ENCODE measurements around the gene SLC10A4.

Gene SLC10A4

DNA sequence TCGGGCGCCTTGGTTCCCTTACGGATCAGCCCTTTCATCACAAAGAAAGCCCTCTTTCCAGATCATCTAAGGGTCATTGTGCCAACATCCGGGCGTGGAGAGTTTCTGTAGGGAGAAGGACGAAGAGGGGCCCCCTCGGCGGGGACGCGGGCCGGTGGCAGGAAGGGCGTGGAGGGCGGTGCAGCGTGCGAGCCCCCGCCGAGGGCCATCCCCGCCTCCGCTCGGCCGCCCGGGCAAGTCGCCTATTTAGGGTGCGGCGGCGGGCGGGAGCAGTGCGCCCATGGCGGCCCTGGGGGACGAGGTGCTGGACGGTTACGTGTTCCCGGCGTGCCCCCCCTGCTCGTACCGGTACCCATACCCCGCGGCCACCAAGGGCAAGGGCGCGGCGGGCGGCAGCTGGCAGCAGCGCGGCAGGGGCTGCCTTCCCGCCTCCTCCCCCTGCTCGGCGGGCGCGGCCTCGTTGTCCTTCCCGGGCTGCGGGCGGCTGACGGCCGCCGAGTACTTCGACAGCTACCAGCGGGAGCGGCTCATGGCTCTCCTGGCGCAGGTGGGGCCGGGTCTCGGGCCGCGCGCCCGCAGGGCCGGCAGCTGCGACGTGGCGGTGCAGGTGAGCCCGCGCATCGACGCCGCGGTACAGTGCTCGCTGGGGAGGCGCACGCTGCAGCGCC is 7.0 kb downstream of the SLC10A4 start, which contains the start of gene ZAR1:
Gene ZAR1 (plus strand): TSS at position 241 of the 668 bp plus-strand sequence. CDS start 40 bp downstream, at position 281.
- DNase-seq (ENCODE audit: low read depth) = no peak

- no peak for DNase-seq (ENCODE audit: low read depth)
These were observed 7.8 kb downstream of the SLC10A4 start for GRCh38 chr4:48490680-48491513.

DNA sequence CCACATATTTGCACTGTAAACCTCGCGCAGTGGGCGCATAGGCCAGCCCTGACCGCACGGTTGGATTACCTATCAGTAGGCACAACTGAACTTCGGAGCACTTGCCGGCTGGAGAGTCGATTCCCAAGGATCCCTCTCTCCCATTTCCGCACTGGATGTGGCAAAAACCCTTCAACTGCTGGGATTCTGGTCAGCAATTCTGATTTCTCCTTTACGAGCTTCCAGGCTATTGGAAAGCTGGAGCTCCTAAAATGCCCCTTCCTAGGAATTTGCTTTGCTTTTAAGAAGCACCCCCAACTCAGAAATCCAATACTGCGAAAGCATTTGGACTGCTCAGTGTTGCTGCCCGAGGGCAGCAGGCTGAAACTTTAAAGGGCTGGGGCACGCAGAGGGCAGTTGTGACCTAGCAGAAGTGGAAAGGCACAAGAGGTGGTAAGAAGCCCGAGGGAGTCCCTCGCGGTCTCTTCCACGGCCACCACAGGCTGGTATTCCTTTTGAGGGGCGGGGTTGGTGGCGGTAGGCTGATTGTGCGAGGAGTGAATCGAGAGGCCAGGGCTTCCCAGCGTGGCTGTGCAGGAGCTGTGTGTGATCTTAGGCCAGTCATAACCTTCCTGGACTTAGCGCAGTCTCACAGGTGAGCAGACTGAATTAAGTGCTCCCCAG is 8.5 kb downstream of the SLC10A4 start:
- DNase-seq (ENCODE audit: low read depth) = no peak

DNA sequence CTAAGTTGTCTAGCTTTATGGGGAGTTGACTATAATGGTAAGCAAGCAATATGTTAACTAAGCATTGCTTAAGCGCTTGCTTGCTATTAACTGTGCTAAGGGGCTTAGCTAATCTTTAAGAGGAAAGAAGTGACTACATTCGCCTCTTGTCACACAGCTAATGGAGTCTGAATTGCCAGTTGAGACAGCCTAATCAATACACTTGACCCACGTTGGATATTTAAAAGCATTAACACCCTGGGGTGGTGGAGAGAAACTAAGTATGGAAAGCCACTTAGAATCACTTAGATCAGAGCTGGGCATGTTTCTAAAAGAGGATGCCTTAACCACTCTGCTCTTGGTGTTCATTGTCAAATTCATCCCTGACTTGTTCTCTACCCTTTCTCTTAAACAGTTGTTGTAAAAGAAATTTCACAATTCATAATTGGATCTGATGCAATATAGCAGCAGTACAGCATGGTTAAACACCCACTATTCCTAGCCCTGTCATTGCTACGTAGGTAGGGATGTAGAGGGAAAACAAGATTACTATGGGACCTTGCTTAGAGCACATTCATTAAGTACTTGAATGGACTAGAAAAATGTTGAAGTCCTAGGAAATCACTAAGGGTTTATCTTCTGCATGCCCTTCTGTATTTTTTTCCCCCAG is 10.4 kb downstream of the SLC10A4 start:
- DNase-seq (ENCODE audit: low read depth) = no peak

DNA sequence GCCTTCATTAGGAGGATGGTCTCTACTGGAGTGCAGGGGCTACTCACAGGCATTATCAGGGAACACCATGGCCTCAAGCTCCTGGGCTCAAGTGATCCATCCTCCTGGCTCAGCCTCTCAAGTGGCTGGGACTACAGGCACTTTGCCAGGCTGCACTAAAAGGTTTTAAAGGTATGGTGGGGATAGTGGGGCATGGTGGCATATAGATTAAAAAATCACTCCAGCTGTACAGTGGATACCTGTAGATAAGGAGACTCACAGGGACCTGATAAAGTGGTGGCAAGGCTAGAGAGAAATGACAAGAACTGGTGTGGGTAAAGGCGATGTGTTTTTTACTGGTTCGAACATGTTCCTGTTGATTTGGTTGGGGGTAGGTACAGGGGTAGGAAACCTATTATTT is 12.8 kb downstream of the SLC10A4 start:
- no peak for DNase-seq (ENCODE audit: low read depth)

- DNase-seq (ENCODE audit: low read depth) = no peak
These were observed 15.8 kb downstream of the SLC10A4 start for GRCh38 chr4:48498895-48499294.

GRCh38 chr4:48499551-48500066 is 16.5 kb downstream of the SLC10A4 start:
- no peak for DNase-seq (ENCODE audit: low read depth)

DNA sequence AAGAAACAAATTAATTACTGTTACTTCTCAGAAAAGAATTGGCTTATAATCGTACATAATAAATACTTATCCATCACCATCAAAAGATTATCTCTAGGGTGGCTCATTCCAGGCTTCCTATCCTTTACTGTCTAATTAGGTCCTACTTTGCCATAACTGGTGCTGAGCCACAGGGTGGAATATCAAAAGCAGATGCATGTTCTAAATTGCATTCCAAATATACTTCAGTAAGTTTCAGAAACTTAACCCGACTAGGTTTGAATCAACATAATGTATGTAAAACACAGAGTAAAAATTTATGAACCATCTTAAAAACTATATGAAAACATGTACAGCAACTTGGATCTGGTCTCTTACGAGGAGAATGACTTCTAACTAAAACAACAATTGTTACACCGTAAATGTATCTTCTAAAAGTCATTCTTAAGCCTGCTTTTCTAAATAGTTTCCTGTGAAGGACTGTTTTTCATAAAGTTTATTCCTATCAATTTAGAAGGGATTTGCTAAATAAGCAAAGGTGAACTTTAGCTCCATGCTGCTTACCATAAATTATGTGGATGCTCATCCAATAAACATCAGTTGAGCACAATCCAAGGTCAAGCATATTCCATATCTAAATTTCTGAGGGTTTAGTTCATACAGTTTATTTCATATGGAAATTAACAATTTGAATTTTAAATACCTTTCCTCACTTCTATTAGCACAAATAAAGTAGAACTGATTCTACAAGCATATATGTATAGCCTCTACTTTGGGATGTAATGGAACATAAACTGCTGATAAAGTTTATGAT is 20.3 kb downstream of the SLC10A4 start:
- DNase-seq (ENCODE audit: low read depth) = no peak

DNA sequence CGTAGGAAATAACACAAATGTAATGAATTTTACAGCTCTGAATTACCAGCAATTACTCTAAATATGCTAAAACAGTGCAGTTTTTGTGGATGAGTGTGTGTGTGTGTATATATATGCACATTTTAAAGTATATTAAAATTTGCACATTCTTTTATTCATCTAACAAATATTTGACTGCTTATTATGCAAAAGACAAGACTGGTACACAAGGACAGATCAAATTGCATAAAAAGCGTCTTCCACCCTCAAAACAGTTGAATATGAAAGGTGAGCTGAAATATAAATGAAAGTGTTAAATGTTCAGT is 20.8 kb downstream of the SLC10A4 start:
- no peak for DNase-seq (ENCODE audit: low read depth)

DNA sequence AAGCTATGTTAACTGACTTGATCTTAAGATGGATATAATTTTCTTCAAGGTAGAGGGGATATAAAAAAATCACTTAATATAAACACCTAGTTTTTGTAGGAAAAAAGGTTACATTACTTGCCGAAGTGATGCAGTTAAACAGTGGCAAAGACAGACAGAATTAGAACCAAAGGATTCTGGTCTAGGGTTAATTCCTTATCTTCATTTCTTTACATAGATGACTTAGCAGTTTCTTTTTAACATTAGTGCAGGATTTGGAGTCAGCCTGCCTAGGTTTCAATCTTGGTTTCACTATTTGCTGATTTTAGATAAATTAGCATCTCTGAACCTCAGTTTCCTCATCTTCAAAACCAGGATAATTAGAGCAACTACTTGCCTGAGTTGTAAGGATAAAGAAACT is 21.2 kb downstream of the SLC10A4 start:
- no peak for DNase-seq (ENCODE audit: low read depth)

DNA sequence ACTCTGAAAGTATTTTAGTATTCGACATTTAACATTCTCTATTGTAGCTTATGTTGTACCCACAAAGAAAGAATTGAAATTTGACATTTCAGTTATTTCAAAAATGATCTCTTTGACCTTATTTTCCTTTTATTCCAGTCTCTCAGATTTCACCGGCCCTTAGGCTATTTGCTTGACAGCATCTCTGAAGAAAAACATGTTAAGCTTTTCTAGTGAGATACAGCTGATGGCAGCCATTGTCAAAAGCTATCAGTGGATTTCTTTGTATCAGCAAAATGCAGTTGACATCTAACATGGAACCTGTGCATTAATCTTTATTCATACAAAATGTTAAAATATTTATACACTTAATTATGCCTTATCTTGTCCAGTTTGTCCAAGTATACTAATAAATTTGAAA is 23.6 kb downstream of the SLC10A4 start:
- no peak for DNase-seq (ENCODE audit: low read depth)

DNA sequence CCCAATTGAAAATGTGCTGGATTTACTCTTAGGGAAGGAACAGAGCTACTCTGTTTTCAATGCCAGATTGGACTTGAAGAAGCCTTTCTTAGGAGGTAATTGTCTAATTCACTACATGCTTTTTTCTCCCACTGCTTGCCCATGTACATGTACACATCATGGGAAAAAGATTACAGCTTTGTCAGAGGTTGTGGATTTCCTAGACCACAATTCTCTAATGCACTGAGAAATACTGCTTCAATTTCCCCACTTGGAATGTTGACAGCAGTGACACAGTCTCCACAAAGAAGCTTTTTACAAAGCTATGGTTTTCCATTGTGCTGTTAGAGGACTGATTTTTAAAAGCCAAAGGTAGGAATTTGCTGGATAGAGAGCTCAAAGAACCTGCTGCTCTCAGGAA is 26.4 kb downstream of the SLC10A4 start:
- no peak for DNase-seq (ENCODE audit: low read depth)

DNA sequence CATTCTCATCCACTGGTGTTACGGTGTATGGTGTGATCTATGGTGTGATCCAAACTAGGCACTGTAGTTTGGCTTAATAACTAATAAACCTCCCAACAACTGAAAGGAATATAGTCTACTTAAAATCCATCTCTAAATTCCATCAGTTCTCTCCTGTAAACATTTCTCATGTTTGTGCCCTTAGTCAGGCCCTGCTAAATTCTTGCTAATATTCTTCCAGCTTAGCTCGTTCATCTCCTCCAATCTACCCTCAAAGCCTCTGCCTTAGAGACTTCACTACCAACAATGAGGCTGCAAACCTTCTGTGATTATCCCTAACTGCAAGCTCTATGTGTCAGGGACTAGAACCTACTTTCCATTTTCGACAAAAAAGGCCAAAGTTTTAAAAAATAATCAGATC is 35.0 kb downstream of the SLC10A4 start:
- no peak for DNase-seq (ENCODE audit: low read depth)

GRCh38 chr4:48526406-48526805 is 43.3 kb downstream of the SLC10A4 start:
- no peak for DNase-seq (ENCODE audit: low read depth)

- DNase-seq (ENCODE audit: low read depth) = no peak
These were observed 55.2 kb downstream of the SLC10A4 start for GRCh38 chr4:48538358-48538757.
